T-helper 2 cell (primary cell): Measurements from ENCODE around the gene UGT2A3.
"Not testable (repeated sequence)": the region's sequence is repeated elsewhere in the genome, so short reads cannot be mapped to it uniquely, and the experiment has no call there.

Experiments
- DNase-seq, 5 experiments: peaks; one replicate each; pipeline versions ENCODE4 v3.0.0 to v3.0.0-alpha.2; 2012 to 2022
- total RNA-seq, 2 donors: gene quantifications; one replicate each; lab custom pipeline; 2026; lab: John Stamatoyannopoulos, UW

UGT2A3 gene
- 0 reads per million in 2 donors for total RNA-seq

GRCh38 chr4:68951078-68951805 lies at the start of gene UGT2A3:
Gene UGT2A3 (minus strand): TSS chr4:68951804. CDS start chr4:68951760, 44 bp downstream.
- no peak for DNase-seq

GRCh38 chr4:68997040-68997439 lies 45.4 kb upstream of the UGT2A3 start:
- DNase-seq: no peak

DNA sequence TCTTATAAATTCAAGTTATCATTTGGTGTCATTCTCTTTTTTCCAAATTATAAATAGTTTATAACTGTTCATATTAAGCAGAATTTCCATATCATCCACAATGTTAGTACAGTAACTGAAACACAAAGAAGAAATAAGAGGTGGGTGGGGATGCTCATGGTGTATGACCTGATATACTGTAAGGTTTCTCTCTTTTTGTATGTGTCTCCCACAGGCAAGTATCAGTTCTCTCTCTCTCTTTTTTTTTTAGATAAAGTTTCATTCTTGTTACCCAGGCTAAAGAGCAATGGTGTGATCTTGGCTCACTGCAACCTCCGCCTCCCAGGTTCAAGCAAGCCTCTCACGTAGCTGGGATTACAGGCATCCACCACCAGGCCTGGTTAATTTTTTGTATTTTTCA lies 43.7 kb upstream of the UGT2A3 start:
- DNase-seq: no peak

DNA sequence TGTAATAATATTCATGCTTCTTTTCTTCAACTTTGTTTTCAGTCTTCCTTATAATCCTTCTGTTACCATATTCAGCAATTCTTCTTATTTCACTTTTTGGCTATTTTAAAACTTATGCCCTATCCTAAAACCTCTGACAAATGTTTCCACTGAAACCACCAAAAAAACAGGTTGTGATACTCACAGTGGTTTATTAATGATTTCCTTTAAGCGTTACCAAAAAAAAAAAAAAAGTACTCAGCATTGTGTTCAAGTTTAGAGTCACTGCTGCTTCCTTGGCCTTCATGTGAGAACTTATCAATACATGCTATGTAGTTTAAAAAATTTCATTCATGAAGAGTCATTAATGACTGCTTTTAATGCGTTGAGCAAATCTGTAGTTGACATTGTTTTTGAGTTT lies 35.4 kb upstream of the UGT2A3 start:
- DNase-seq: no peak

DNA sequence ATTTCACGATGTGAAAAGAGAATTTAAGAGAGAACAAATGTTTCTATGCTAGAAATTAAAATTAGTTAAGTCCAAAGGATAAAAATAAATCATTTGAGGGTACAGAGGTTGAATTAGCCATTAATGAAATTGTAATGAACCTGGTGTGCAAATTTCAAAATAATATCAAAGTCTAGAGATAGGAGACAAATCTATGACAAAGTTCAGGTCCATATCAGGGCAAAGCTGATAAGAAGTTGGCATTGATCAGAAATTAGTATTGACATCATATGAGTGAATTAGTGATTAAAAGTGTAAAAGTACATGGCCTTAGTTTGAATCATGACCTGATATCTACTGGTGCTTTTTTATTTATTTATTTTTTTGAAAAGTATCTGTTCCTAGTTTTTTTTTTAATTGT lies 33.8 kb upstream of the UGT2A3 start:
- DNase-seq: no peak

DNA sequence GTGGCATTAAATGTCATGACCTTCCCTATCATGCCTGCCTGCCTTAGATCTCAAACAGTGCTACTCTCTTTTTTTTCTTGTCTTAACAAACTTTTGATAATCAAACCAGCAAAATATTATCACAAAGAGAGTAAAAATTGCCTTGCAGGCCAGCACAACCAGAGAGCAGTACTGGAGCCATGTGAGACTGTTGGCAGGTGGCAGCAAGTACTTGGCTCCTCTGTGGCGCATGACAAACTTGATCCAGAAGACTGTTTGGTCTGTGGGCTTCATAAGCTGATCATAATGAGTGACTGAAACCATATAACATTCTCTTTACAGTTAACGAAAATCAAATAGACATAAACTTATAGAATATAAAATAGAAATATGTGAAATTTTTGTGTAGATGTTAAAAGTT lies 33.3 kb upstream of the UGT2A3 start:
- DNase-seq: no peak

GRCh38 chr4:68963374-68963773 lies 11.8 kb upstream of the UGT2A3 start:
- DNase-seq: no peak

GRCh38 chr4:68962868-68963267 lies 11.3 kb upstream of the UGT2A3 start:
- no peak for DNase-seq

- no peak for DNase-seq
These were observed 8.9 kb upstream of the UGT2A3 start for GRCh38 chr4:68960294-68961163.

DNA sequence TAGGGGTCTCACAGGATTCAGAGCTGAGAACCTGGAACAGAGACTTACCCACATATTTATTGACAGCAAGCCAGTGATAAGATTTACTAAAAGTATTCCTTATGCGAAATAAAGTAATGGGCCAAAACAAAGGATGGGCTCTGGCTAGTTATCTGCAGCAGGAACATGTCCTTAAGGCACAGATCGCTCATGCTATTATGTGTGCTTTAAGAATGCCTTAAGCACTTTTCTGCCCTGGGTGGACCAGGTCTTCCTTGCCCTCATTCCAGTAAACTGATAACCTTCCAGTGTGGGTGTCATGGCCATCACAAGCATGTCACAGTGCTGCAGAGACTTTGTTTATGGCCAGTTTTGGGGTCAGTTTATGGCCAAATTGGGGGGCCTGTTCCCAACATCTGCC lies 7.5 kb upstream of the UGT2A3 start:
- not testable (repeated sequence) for DNase-seq

GRCh38 chr4:68954126-68954525 lies 2.5 kb upstream of the UGT2A3 start:
- DNase-seq: no peak

- DNase-seq: no peak
These were observed 1.5 kb upstream of the UGT2A3 start for GRCh38 chr4:68953056-68953596.

- no peak for DNase-seq
These were observed 392 bp upstream of the UGT2A3 start for GRCh38 chr4:68951806-68952585.

- no peak for DNase-seq
These were observed 1.6 kb downstream of the UGT2A3 start for GRCh38 chr4:68950033-68950432.

GRCh38 chr4:68948985-68949384 lies 2.6 kb downstream of the UGT2A3 start:
- DNase-seq: no peak

GRCh38 chr4:68948044-68948743 lies 3.4 kb downstream of the UGT2A3 start:
- DNase-seq: no peak

DNA sequence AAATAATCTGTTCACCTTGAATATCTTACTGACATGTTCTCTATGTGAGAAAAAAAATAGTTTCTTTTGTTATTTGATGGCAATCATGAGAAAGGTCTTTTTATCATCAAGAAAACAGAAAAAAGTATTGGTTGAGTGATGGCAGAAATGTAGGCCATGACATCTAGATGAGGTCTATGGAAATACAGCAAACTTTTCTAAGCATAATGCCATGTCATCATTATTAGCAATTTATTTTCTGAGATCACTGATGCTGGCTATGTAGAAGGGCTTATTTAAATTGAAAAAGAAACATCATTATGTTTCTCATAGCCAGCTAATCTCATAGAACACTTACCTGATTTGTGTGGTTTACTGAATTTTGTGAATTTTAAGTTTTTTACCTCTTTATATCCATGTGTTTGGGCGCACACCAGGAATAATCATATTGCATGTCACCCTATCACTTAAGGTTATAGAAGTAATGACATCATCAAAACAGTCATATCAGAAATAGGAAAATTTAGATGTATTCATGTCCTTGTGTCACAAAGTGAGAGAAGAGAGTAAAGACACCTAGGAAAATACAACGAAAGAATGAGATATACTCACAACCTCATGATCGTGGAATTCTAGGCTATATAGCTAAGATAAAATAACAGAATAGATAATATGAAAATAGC lies 22.4 kb downstream of the UGT2A3 start:
- DNase-seq: no peak

GRCh38 chr4:68927165-68927564 lies 24.4 kb downstream of the UGT2A3 start:
- DNase-seq: no peak

DNA sequence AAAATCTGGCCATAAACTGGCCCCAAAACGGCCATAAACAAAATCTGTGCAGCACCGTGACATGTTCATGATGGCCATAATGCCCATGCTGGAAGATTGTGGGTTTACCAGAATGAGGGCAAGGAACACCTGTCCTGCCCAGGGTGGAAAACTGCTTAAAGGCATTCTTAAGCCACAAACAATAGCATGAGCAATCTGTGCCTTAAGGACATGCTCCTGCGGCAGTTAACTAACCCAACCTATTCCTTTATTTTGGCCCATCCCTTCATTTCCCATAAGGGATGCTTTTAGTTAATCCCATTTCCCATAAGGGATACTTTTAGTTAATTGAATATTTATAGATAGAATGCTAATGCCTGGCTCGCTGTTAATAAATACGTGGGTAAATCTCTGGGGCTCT lies 29.4 kb downstream of the UGT2A3 start:
- DNase-seq: not testable (repeated sequence)

- no peak for DNase-seq
These were observed 30.6 kb downstream of the UGT2A3 start for GRCh38 chr4:68921051-68921450.

GRCh38 chr4:68917016-68917415 lies 34.6 kb downstream of the UGT2A3 start:
- no peak for DNase-seq

GRCh38 chr4:68912807-68913206 lies 38.8 kb downstream of the UGT2A3 start:
- DNase-seq: no peak
